PC-9 (cell line): ENCODE data around the gene SOX10. TPM values are rescaled to one million over a fixed set of nuclear protein-coding genes. Genes with fewer than 3 reads are reported as not detected.

ENCODE experiments used
- BruUV-seq: library from RNA; stranded (reverse); fragments of 400-500 nt; replicated peaks from 2 replicates; lab custom pipeline; 2021; lab: Mats Ljungman, UMichigan
- CTCF ChIA-PET: fragments of 300-600 bp; sonication (Branson Sonifier 250); formaldehyde crosslinking; loops from one replicate; lab custom pipeline; 2022; ENCODE audit warnings: antibody characterized with exemption; lab: Charles Lee
- POLR2A ChIA-PET: fragments of 300-600 bp; sonication (Branson Sonifier 250); formaldehyde crosslinking; loops from one replicate; lab custom pipeline; 2022; ENCODE audit warnings: antibody characterized with exemption; ENCODE audit not compliant: unreplicated experiment; lab: Charles Lee
- DNase-seq, 2 experiments: peaks; one replicate each; pipeline versions ENCODE4 v3.0.0 to v3.0.0-alpha.2; 2015 to 2022; ENCODE audit warnings: mixed read lengths in 1 of 2
- H2AFZ ChIP-seq: fragments of 200-600 bp; sonication (generic); 2 replicates; pipeline ENCODE4 v1.8.1; 2017; ENCODE audit warnings: antibody characterized with exemption
- H3F3A ChIP-seq: fragments of 200-600 bp; sonication (generic); 2 replicates; pipeline ENCODE4 v1.8.1; 2017; ENCODE audit warnings: antibody characterized with exemption, mild to moderate bottlenecking, low read depth; ENCODE audit not compliant: insufficient read depth
- H3K27ac ChIP-seq: fragments of 200-600 bp; sonication (generic); 2 replicates; pipeline ENCODE4 v1.6.1; 2016; ENCODE audit warnings: mixed run types
- H3K27me3 ChIP-seq: fragments of 200-600 bp; sonication (generic); 2 replicates; pipeline ENCODE4 v1.6.1; 2016; ENCODE audit warnings: low read depth, mixed run types; ENCODE audit not compliant: insufficient read depth
- H3K36me3 ChIP-seq: fragments of 200-600 bp; sonication (generic); 2 replicates; pipeline ENCODE4 v1.6.1; 2016; ENCODE audit warnings: low read depth, mixed run types
- H3K4me1 ChIP-seq: fragments of 200-600 bp; sonication (generic); replicated peaks from 2 replicates; pipeline ENCODE4 v1.6.1; 2016; ENCODE audit warnings: mixed run types; ENCODE audit not compliant: insufficient read depth
- H3K4me2 ChIP-seq: fragments of 200-600 bp; sonication (generic); 2 replicates; pipeline ENCODE4 v1.6.1; 2017; ENCODE audit warnings: mixed run types
- H3K4me3 ChIP-seq: fragments of 200-600 bp; sonication (generic); 2 replicates; pipeline ENCODE4 v1.6.1; 2016; ENCODE audit warnings: mixed run types
- H3K79me2 ChIP-seq: fragments of 200-600 bp; sonication (generic); 2 replicates; pipeline ENCODE4 v1.6.1; 2017; ENCODE audit warnings: low read depth, mixed run types
- H3K9me2 ChIP-seq: fragments of 200-600 bp; sonication (generic); 2 replicates; pipeline ENCODE4 v1.8.1; 2017; ENCODE audit warnings: mild to moderate bottlenecking; ENCODE audit not compliant: insufficient read depth
- H3K9me3 ChIP-seq: fragments of 200-600 bp; sonication (generic); 2 replicates; pipeline ENCODE4 v1.8.1; 2016; ENCODE audit warnings: low read depth; ENCODE audit not compliant: insufficient read depth
- H4K20me1 ChIP-seq: fragments of 200-600 bp; sonication (generic); 2 replicates; pipeline ENCODE4 v1.8.1; 2017; ENCODE audit not compliant: insufficient read depth
- EZH2 ChIP-seq: fragments of 200-600 bp; sonication (generic); IDR thresholded peaks from 2 replicates; pipeline ENCODE4 v1.8.0; 2017; ENCODE audit warnings: antibody characterized with exemption, low read depth
- intact Hi-C: fragments of 100-400 bp; cut with micrococcal nuclease; formaldehyde crosslinking; loops from one replicate; pipeline ENCODE4 v1.10.0; 2022; ENCODE audit not compliant: unreplicated experiment
- total RNA-seq: library from RNA; stranded (reverse); gene quantifications from 2 replicates; pipeline ENCODE4 v1.2.3, GENCODE V29; 2021
- TF ChIP-seq, protein P1 (sequence below): fragments of 200-600 bp; sonication (generic); conservative IDR thresholded peaks from 2 replicates; pipeline ENCODE4 v1.6.1; 2017; ENCODE audit warnings: mixed run types, antibody characterized with exemption, mild to moderate bottlenecking, moderate library complexity

The SOX10 gene
- total RNA-seq, 1 experiment from 2014 or later = not detected

DNA sequence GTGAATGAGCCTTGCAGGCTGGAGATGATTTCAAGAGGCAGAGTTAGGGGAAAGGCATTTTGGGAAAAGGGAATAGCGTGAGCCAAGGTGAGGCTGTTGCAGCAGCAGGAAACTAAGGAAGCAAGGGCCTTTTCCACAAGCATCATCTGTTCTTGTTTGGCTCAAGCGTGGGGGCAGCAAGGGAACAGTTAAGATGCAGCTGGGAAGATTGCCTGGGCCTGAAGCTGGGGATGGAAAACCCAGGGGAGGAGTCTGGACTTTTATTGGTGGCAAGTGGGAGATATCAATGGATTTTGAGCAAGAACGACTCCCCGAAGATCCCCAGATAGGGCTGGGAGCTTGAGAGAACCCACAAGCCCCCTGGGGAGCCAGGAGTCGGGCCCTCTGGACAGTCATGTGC, 45.5 kb upstream of the SOX10 start:
- DNase-seq = no peak
- no peak overlapping the region for H3K4me2 ChIP-seq
- H3K27me3 ChIP-seq = peaks cover 23% of the 10 kb centered on the region; the same call in 1 of the 2 replicates
- H3K36me3 ChIP-seq = no peaks in the 10 kb centered on the region
- H3K9me3 ChIP-seq = no peaks in the 10 kb centered on the region
- no peak overlapping the region for H2AFZ ChIP-seq
- no peak overlapping the region for H3K4me3 ChIP-seq
- H3F3A ChIP-seq = no peaks in the 10 kb centered on the region
- BruUV-seq = no TSS peak
- H3K79me2 ChIP-seq = no peaks in the 10 kb centered on the region
- H3K27ac ChIP-seq = no peak overlapping the region
- CTCF ChIA-PET = interaction anchor here (0.5 kb wide), 1 partner anchor 87 kb away, joined by 3 read pairs; no protein-coding TSS in a partner anchor
- POLR2A ChIA-PET = interaction anchor here (0.5 kb wide), 1 partner anchor 19 kb away, joined by 6 read pairs; no protein-coding TSS in a partner anchor
- no peaks in the 10 kb centered on the region for H3K9me2 ChIP-seq
- H3K4me1 ChIP-seq = peaks cover 10% of the 10 kb centered on the region
- intact Hi-C loops = no loop called here
- no peaks in the 10 kb centered on the region for H4K20me1 ChIP-seq
- TF ChIP-seq, protein P1, sequence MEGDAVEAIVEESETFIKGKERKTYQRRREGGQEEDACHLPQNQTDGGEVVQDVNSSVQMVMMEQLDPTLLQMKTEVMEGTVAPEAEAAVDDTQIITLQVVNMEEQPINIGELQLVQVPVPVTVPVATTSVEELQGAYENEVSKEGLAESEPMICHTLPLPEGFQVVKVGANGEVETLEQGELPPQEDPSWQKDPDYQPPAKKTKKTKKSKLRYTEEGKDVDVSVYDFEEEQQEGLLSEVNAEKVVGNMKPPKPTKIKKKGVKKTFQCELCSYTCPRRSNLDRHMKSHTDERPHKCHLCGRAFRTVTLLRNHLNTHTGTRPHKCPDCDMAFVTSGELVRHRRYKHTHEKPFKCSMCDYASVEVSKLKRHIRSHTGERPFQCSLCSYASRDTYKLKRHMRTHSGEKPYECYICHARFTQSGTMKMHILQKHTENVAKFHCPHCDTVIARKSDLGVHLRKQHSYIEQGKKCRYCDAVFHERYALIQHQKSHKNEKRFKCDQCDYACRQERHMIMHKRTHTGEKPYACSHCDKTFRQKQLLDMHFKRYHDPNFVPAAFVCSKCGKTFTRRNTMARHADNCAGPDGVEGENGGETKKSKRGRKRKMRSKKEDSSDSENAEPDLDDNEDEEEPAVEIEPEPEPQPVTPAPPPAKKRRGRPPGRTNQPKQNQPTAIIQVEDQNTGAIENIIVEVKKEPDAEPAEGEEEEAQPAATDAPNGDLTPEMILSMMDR = no peak
- TF ChIP-seq EZH2 = no peak

DNA sequence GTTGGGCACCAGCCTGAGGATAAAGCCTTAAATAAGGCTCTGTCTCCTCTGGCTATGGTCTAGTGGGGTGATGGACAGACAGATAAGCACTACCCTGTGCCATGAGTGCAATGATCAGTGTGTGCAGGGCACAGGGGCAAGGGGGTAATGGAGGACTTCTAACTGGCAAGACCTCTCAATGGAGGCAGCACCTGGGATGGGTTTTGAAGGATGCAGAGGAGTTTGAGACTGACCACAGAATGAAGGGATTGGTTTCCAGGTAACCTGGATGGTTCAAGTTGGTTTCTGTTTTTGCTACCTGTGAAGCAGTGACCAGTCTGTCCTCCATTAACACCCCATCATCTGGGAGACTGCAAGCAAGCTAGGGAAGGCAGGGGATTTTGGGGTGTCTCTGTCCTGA, 45.0 kb upstream of the SOX10 start:
- Histone ChIP-seq H3K4me2 (no peak overlapping the region), H3K79me2 (no peaks in the 10 kb centered on the region), H3K4me1 (peaks cover 5% of the 10 kb centered on the region), H3K27ac (no peak overlapping the region), H3K9me3 (no peaks in the 10 kb centered on the region), H3F3A (no peaks in the 10 kb centered on the region), H3K4me3 (no peak overlapping the region), H3K9me2 (no peaks in the 10 kb centered on the region), H2AFZ (no peak overlapping the region), H3K36me3 (no peaks in the 10 kb centered on the region), H3K27me3 (peaks cover 28% of the 10 kb centered on the region; the same call in 1 of the 2 replicates), H4K20me1 (no peaks in the 10 kb centered on the region)
- no peak for DNase-seq
- TF ChIP-seq, protein P1 = no peak
- TF ChIP-seq EZH2 = no peak
- intact Hi-C loops = no loop called here
- ChIA-PET CTCF (no interaction called here), POLR2A (interaction anchor here (0.5 kb wide), 1 partner anchor 20 kb away, joined by 6 read pairs; no protein-coding TSS in a partner anchor)
- no TSS peak for BruUV-seq

DNA sequence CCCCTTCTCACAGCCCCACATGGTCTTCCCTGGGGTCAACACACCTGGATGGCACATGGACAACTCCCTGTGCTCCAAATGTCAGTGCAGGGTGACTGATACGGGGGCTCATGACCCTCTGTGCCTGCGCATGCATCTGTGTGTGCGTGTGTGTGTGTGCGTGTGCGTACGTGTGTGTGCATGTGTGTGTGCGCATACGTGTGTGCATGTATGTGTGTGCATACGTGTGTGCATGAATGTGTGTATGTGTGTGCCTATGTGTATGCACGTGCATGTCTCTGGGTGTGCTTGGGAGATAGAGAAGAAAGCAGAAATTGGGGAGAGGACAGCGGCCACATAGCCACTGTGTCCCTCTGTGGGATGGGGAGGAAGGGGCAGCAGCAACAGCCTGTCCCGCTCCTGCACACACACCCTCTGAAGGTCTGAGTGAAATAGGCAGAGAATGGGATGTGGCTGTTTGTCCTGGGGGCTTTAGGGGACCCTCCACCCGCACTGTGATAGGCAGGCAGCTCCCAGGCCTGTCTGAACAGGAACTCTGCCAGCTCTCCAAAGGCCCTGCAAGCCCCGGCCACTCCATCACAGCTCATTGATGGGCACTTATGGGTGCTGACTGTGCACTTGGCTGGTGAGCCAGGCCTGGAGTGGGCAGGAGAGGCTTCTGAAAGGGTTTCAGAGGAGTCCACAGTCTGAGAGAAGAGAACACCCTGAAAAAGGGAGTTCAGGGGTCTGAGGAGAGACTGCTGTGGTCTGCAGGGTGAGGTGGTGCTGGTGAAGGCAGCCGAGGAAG, 44.2 kb upstream of the SOX10 start:
- TF ChIP-seq, protein P1 = no peak
- no peak for TF ChIP-seq EZH2

More for the DNA sequence above, 44.2 kb upstream of the SOX10 start:
- H4K20me1 ChIP-seq = no peaks in the 10 kb centered on the region
- H3K4me1 ChIP-seq = no peaks in the 10 kb centered on the region
- H2AFZ ChIP-seq = no peak overlapping the region
- ChIA-PET CTCF (no interaction called here), POLR2A (no interaction called here)
- DNase-seq = no peak
- no peaks in the 10 kb centered on the region for H3K9me2 ChIP-seq
- no peaks in the 10 kb centered on the region for H3K79me2 ChIP-seq
- BruUV-seq = no TSS peak
- no peaks in the 10 kb centered on the region for H3F3A ChIP-seq
- no peaks in the 10 kb centered on the region for H3K9me3 ChIP-seq
- no peak overlapping the region for H3K4me2 ChIP-seq
- no peak overlapping the region for H3K4me3 ChIP-seq
- no peaks in the 10 kb centered on the region for H3K36me3 ChIP-seq
- no peak overlapping the region for H3K27ac ChIP-seq
- peaks cover 30% of the 10 kb centered on the region; the same call in 1 of the 2 replicates for H3K27me3 ChIP-seq
- intact Hi-C loops = no loop called here
